ENCODE results near the gene SCTR. TPM values are rescaled to one million over a fixed set of nuclear protein-coding genes. Genes with fewer than 3 reads are reported as not detected.

The SCTR gene
- total RNA-seq, 1 experiment from 2014 or later: not detected

DNA sequence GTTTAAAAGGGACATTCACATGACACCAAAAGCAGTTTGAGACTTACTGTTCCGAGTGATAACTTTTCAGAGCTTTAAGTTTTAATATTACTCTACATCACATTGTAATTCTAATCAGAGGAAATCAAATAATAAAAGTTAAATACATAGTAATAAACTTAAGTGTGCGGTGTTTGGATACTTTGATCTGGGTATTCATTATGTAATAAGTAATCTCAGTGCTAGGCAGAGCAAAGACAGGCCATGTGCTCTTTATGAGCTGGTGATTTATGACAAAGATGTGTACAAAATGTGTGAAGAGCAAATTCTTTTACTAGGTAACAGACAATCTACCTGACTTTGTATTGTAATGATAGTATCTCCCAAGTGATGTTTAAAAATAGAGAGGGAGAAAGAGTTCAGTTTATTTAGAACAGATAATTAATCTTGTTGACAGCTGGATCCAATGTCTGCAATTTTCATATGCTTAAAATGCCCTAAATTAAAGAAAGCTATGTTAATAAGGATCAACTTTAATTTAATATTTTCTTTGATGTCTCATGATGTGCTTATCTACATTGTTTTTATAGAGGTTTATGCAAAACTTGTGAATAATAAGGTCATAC lies 24.3 kb upstream of the SCTR start:
- Histone ChIP-seq H3K4me1 (ENCODE audit: insufficient read depth, low read length) (peaks cover 4% of the 10 kb centered on the region; the same call in 1 of the 2 replicates), H3K9me2 (replicated peaks; ENCODE audit: low read length) (no peaks in the 10 kb centered on the region), H3K4me3 (ENCODE audit: low read length) (no peak overlapping the region), H3F3A (ENCODE audit: low read length, unreplicated experiment) (no peaks in the 10 kb centered on the region), H3K4me2 (ENCODE audit: low read length) (no peak overlapping the region), H3K27ac (ENCODE audit: low read length) (no peak overlapping the region), H3K36me3 (ENCODE audit: low read depth, low read length) (no peaks in the 10 kb centered on the region), H3K9ac (ENCODE audit: low read length) (no peak overlapping the region), H4K20me1 (ENCODE audit: low read length) (no peaks in the 10 kb centered on the region), H3K27me3 (ENCODE audit: low read length) (peaks cover 45% of the 10 kb centered on the region; the same call in 1 of the 2 replicates), H2AFZ (ENCODE audit: low read length) (no peak overlapping the region), H3K79me2 (ENCODE audit: low read length) (no peaks in the 10 kb centered on the region), H3K9me3 (ENCODE audit: low read length) (no peaks in the 10 kb centered on the region)
- DNase-seq (no peak), ATAC-seq (no peak)
- intact Hi-C loops (cut with micrococcal nuclease): no loop called here
- no peak for TF ChIP-seq EZH2 (IDR thresholded peaks at IDR 0.05; ENCODE audit: low read length, unreplicated experiment)
- TF ChIP-seq CTCF (conservative IDR thresholded peaks at IDR 0.05; ENCODE audit: low read depth, low read length): no peak
- TF ChIP-seq EZH2phosphoT487 (IDR thresholded peaks at IDR 0.05; ENCODE audit: borderline replicate concordance, low read length): no peak
- no TSS peak for BruUV-seq (replicated peaks)
- POLR2A ChIA-PET (ENCODE audit: unreplicated experiment): no interaction called here
- CTCF ChIA-PET: no interaction called here

DNA sequence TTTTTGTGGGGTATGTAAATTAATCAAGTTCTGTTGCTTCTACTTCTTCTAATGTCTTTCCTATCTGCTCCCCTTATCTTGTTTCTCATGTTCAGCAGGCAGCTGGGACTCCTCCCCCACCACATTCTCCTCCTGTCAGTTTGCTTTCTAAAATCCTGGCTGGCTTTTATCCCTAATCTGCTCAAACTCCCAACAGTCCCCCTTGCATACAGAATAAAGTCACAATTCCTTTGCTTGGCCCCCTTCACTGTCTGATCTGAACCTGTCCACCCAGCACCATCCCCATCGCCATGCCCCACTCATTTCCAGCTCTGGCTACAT lies 22.1 kb upstream of the SCTR start:
- TF ChIP-seq EZH2phosphoT487 (IDR thresholded peaks at IDR 0.05; ENCODE audit: borderline replicate concordance, low read length) (no peak), CTCF (conservative IDR thresholded peaks at IDR 0.05; ENCODE audit: low read depth, low read length) (no peak), EZH2 (IDR thresholded peaks at IDR 0.05; ENCODE audit: low read length, unreplicated experiment) (no peak)
- no peak overlapping the region for H3K9ac ChIP-seq (ENCODE audit: low read length)
- no peaks in the 10 kb centered on the region for H3K9me3 ChIP-seq (ENCODE audit: low read length)
- ATAC-seq (no peak), DNase-seq (no peak)
- H3K27me3 ChIP-seq (ENCODE audit: low read length): peaks cover 51% of the 10 kb centered on the region; the same call in 1 of the 2 replicates
- no TSS peak for BruUV-seq (replicated peaks)
- no peaks in the 10 kb centered on the region for H3K79me2 ChIP-seq (ENCODE audit: low read length)
- no peaks in the 10 kb centered on the region for H3F3A ChIP-seq (ENCODE audit: low read length, unreplicated experiment)
- no peak overlapping the region for H3K4me2 ChIP-seq (ENCODE audit: low read length)
- no peak overlapping the region for H3K4me3 ChIP-seq (ENCODE audit: low read length)
- peaks cover 4% of the 10 kb centered on the region; the same call in 1 of the 2 replicates for H3K4me1 ChIP-seq (ENCODE audit: insufficient read depth, low read length)
- H3K36me3 ChIP-seq (ENCODE audit: low read depth, low read length): no peaks in the 10 kb centered on the region
- no peaks in the 10 kb centered on the region for H4K20me1 ChIP-seq (ENCODE audit: low read length)
- CTCF ChIA-PET: no interaction called here
- POLR2A ChIA-PET (ENCODE audit: unreplicated experiment): no interaction called here
- no peak overlapping the region for H3K27ac ChIP-seq (ENCODE audit: low read length)
- no peak overlapping the region for H2AFZ ChIP-seq (ENCODE audit: low read length)
- H3K9me2 ChIP-seq (replicated peaks; ENCODE audit: low read length): no peaks in the 10 kb centered on the region
- intact Hi-C loops (cut with micrococcal nuclease): no loop called here

GRCh38 chr2:119545754-119546446 lies 21.6 kb upstream of the SCTR start:
- POLR2A ChIA-PET (ENCODE audit: unreplicated experiment): no interaction called here
- no peaks in the 10 kb centered on the region for H3K9me2 ChIP-seq (replicated peaks; ENCODE audit: low read length)
- H3K4me1 ChIP-seq (ENCODE audit: insufficient read depth, low read length): peaks cover 4% of the 10 kb centered on the region; the same call in 1 of the 2 replicates
- CTCF ChIA-PET: no interaction called here
- peaks cover 53% of the 10 kb centered on the region; the same call in 1 of the 2 replicates for H3K27me3 ChIP-seq (ENCODE audit: low read length)
- TF ChIP-seq EZH2 (IDR thresholded peaks at IDR 0.05; ENCODE audit: low read length, unreplicated experiment) (no peak), EZH2phosphoT487 (IDR thresholded peaks at IDR 0.05; ENCODE audit: borderline replicate concordance, low read length) (no peak), CTCF (conservative IDR thresholded peaks at IDR 0.05; ENCODE audit: low read depth, low read length) (no peak)
- no peaks in the 10 kb centered on the region for H3F3A ChIP-seq (ENCODE audit: low read length, unreplicated experiment)
- BruUV-seq (replicated peaks): no TSS peak
- H3K4me2 ChIP-seq (ENCODE audit: low read length): no peak overlapping the region
- no peak for DNase-seq
- no peak overlapping the region for H3K4me3 ChIP-seq (ENCODE audit: low read length)
- intact Hi-C loops (cut with micrococcal nuclease): no loop called here
- no peaks in the 10 kb centered on the region for H3K79me2 ChIP-seq (ENCODE audit: low read length)
- no peak overlapping the region for H3K27ac ChIP-seq (ENCODE audit: low read length)
- no peaks in the 10 kb centered on the region for H4K20me1 ChIP-seq (ENCODE audit: low read length)
- no peak overlapping the region for H3K9ac ChIP-seq (ENCODE audit: low read length)
- ATAC-seq: no peak
- no peaks in the 10 kb centered on the region for H3K9me3 ChIP-seq (ENCODE audit: low read length)
- no peaks in the 10 kb centered on the region for H3K36me3 ChIP-seq (ENCODE audit: low read depth, low read length)
- no peak overlapping the region for H2AFZ ChIP-seq (ENCODE audit: low read length)
